Uterus (tissue), 2 donors: ENCODE results near the gene ARAP3.

Source experiments
- CTCF ChIP-seq, 4 experiments: fragments of 200-600 bp in 2 of 4; fragments of 450-650 bp in 2 of 4; sonication (generic) in 2 of 4; IDR thresholded peaks; one replicate each; pipeline ENCODE4 v1.5.1; 2016 to 2019; ENCODE audit warnings: antibody characterized with exemption in 4 of 4, mild to moderate bottlenecking in 2 of 4, moderate library complexity in 1 of 4
- POLR2A ChIP-seq, 2 donors: fragments of 450-650 bp; IDR thresholded peaks; one replicate each; pipeline ENCODE4 v1.6.1; 2016; ENCODE audit warnings: antibody characterized with exemption in 2 of 2, mild to moderate bottlenecking in 1 of 2, moderate library complexity in 1 of 2

DNA sequence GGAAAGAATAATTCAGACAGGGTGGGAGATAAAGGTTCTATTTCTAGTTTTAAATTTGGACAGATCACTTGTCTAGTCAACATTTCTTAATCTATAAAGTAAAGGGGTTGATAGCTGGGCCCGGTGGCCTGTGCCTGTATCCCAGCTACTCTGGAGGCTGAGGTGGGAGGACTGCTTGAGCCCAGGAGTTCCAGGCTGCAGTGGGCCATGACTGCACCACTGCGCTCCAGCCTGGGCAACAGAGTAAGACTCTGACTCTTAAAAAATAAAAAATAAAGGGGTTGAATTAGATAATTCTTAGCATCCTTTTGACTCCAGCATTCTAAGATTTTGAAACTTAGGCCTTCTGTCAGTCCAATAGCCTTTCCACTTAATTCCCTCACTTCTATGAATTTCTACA is 74.0 kb downstream of the ARAP3 start:
- no peak for TF ChIP-seq CTCF (IDR thresholded peaks at IDR 0.05)
- no peak for TF ChIP-seq POLR2A (IDR thresholded peaks at IDR 0.05)
